ENCODE measurements around the gene CSNK1D.
"Not testable (repeated sequence)": the region's sequence is repeated elsewhere in the genome, so short reads cannot be mapped to it uniquely, and the experiment has no call there.

CSNK1D gene

DNA sequence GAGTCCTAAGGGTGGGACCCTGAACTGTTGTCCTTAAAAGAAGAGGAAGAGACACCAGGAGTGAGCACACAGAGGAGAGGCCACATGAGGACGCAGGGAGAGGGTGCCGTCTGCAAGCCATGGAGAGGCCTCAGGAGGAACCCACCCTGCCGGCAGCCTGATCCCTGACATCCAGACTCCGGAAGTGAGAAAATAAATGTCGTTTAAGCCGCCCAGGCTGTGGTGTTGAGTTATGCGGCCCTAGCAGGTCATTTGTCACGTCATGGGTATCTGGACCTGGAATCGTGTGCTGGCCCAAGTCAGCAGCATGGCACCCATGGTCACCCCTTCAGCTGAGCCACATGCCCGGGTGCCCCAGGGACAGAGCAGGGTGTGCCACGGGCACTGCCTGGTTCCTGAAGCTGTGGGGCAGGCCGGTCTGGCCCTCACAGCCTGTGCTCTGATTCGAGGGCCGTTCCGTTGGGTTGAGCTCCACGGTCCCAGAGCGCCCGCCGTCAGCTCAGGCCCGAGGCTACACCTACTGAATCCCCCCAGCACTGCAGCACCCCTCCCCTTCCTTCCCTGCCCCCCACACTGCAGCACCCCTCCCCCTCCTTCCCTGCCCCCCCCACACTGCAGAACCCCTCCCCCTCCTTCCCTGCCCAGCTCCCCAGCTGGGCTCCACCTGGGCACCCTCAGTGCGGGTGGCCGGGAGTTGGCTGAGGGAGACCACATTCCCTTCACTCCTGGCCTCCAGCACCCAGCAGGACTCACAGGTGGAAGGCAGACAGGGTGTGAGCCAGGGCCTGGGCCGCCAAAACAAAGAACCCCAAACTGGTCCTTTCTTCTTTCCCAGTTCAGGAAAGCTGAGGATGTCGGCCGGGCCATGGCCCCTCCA lies 58.2 kb downstream of the CSNK1D start:
- no peak for DNase-seq (ENCODE audit: low read depth in 3 of 3)

DNA sequence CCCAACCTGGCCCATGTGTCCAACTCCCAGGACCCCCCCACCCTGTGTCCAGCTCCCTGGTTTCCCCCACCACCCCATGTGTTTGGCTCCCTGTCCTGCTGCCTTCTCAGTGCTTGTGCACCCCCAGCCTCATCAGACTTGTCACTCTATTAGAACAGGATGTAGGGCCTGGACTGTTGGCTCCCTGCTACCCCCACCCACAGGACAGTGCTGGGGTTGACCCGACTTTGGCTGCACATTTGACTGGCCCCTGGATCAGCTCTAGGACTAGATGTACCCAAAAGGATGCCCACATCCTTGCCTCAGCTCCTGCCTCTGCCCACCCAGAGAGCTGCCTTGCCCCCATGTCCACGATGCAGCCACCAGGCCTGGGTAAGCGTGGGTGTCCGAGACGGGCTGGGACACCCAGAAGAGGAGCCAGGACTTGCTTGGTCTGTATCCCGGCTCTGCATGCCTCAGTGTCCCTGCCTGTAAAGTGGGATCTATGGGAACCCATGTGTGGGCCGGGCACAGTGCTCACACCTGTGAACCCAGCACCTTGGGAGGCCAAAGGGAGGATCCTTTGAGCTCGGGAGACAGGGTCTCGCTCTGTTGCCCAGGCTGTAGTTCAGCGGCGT lies 59.4 kb downstream of the CSNK1D start:
- no peak for DNase-seq (ENCODE audit: low read depth in 3 of 3)

DNA sequence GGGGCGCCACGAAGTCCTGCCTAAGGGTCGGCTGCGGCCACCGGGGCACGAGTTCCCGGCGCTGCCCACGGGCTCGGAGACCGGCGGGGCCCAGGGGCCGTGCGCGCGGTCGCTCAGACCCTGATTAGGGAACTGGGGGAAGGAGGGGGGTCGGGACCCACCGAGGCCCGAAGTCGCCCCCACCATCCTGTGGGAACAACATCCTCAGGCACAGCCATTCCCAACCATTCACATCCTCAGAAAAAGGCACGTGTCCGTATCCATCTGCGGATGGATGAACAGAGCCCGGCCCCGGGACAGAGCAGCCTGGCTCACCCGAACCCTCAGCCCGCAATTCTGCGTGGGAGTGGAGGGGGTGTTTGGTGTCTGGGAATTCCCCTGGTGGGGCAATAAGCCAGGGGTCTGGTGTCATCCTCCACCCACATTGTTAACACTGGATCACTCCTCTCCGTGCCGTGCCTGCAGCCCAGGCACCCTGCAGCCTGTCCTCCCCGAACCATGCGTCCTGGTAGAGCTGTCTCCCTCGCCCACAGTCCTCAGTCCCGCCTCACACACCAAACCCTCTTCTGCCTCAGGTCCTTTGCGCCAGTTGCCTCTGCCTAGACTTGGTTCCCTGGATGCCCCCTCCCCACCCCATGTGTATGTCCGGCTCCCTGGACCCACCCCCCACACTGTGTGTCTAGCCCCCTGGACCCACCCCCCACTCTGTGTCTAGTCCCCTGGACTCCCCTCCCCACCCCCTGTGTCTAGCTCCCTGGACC lies 60.1 kb downstream of the CSNK1D start:
- peak in 2 of 3 experiments; percentile 57 to 62 for DNase-seq (ENCODE audit: low read depth in 3 of 3)

- peak; percentile 51 to 77 (median 55) for DNase-seq (ENCODE audit: low read depth in 3 of 3)
Measured at GRCh38 chr17:82212331-82213250, 60.9 kb downstream of the CSNK1D start, which contains the start of gene CCDC57. Gene CCDC57 (minus strand): TSS chr17:82212842. CDS start chr17:82201944, 10,898 bp downstream.

DNA sequence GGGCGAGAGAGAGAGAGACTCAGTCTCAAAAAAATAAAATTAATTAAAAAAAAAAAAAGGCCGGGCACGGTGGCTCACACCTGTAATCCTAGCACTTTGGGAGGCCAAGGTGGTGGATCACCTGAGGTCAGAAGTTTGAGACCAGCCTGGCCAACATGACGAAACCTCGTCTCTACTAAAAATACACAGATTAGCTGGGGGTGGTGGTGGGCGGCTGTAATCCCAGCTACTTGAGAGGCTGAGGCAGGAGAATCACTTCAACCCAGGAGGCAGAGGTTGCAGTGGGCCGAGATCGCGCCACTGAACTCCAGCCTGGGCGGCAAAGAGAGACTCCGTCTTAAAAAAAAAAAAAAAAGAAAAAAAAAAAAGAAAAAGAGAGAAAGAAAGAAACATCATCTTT lies 62.8 kb downstream of the CSNK1D start:
- not testable (repeated sequence) for DNase-seq (ENCODE audit: low read depth in 3 of 3)

- DNase-seq (ENCODE audit: low read depth in 3 of 3): peak; percentile 40 to 77 (median 55)
Measured at GRCh38 chr17:82205720-82206508, 67.6 kb downstream of the CSNK1D start.

- peak in 1 of 3 experiments; percentile 52 for DNase-seq (ENCODE audit: low read depth in 3 of 3)
Measured at GRCh38 chr17:82204831-82205719, 68.4 kb downstream of the CSNK1D start.

- no peak for DNase-seq (ENCODE audit: low read depth in 3 of 3)
Measured at GRCh38 chr17:82203920-82204319, 69.6 kb downstream of the CSNK1D start.

GRCh38 chr17:82202981-82203380 lies 70.5 kb downstream of the CSNK1D start:
- peak in 1 of 3 experiments; percentile 61 for DNase-seq (ENCODE audit: low read depth in 3 of 3)

DNA sequence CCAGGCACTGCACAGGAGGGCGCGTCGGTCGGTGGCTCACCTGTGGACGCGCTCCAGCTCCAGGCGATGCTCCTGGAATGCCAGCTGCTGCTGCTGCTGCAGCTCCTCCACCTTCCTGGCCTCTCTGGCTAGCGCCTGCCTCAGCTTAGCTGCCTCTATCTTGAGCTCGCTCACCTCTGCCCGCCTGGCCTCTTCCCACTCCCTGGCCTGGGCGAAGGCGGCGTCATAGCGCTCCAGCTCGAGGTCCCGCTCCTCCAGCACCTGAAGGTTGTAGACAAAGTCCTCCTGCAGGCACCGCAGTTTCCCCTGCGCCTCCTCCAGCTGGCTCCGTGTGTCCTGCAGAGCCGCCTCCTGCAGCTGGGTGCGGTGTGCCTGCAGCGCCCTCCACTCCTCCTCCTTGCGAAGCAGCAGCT lies 72.0 kb downstream of the CSNK1D start:
- DNase-seq (ENCODE audit: low read depth in 3 of 3): no peak

GRCh38 chr17:82200743-82201497 lies 72.6 kb downstream of the CSNK1D start:
- peak in 1 of 3 experiments; percentile 66 for DNase-seq (ENCODE audit: low read depth in 3 of 3)

DNA sequence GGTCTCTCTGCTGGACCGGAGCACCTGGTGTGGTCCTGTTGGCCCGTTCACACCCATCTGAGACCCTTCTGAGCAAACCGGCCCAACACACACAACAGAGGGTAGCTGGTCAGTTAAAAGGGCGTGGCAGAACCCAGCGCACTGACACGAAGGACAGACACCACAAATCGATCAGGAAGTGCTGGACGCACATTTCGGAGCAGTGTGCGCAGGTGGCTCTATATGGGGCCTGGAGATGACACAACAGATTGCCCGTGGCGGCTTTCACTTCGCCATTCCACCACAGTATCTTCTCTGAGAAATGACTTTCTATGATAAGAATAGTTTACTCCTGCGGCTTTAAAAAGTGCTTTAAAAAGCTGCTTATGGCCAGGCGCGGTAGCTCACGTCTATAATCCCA lies 73.4 kb downstream of the CSNK1D start:
- no peak for DNase-seq (ENCODE audit: low read depth in 3 of 3)

DNA sequence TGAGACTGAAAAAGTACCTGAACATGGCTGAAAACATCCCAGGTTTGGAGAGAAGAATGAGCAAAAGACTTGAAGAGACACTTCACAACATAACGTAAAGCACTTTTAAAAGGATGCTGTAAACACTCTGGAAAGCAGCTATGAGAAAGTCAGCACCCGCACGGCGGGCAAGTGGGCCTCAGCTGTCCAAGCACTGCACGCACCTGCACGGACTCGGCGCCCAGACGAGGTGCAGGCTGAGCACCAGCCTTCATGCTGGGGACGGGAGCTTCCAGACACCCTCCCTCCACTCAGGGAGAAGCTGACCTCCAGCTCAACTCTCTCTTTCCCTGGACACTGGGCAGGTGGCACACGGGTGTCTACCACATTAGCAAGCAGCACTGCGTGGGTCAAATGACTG lies 74.0 kb downstream of the CSNK1D start:
- DNase-seq (ENCODE audit: low read depth in 3 of 3): no peak

DNA sequence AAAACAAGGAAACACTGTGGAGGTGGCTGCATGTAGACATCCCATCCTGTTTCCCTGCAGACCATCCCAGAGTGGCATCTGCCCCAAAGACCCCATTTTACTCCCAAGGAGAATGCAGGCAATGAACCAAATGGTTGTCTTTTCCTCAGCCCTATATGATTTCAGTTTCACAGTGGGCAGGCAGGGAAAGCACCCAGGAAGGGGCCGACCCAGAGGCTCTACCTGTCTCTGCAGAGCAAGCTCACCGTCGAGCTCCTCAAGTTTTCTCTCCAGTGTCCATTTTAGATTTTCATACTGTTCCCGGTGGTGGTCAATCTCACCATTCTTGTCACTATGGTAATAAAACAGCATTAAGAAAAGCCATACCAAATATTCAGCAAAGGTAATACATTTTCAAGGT lies 75.4 kb downstream of the CSNK1D start:
- DNase-seq (ENCODE audit: low read depth in 3 of 3): no peak

GRCh38 chr17:82195675-82196672 lies 77.5 kb downstream of the CSNK1D start:
- no peak for DNase-seq (ENCODE audit: low read depth in 3 of 3)

- no peak for DNase-seq (ENCODE audit: low read depth in 3 of 3)
Measured at GRCh38 chr17:82194765-82195164, 78.7 kb downstream of the CSNK1D start.

DNA sequence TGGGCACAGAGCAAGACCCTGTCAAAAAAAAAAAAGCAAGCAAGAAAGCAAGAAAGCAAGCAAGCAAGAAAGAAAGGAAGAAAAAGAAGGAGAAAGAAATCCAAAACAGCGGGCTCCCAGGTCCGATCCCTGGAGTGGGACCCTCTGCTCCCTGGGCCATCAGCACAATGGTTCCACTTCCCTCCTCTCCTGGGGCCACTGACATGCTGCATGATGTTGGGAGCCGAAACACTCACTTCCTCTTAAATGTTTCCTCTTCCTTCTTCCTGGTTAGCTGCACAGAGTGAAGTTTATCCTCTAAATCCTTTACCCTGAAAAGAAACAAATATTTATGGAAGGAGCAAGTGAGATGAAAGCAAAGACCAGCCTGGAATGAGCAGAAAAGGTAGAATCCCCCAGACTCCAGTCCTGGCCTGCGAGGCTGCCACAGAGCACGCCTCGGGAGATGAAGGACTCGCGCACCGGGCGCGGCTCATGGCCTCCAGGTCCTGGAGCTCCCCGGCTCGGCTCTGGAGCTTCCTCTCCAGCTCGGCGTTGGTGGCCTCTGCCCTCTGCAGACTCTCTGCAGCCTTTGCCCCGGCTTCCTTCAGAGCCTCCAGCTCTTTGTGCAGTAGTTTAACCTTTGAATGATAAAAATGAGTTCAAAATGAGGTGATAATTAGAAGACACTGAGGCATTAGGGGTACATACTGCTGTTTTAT lies 79.8 kb downstream of the CSNK1D start:
- no peak for DNase-seq (ENCODE audit: low read depth in 3 of 3)

Data from stimulated activated CD4-positive, alpha-beta T cell treated with anti-CD3 and anti-CD28 coated beads, TNF-alpha, amount 100 ng/mL, for 24 hours (primary cell).